T-helper 1 cell (primary cell): ENCODE data around the gene AMBRA1.
A peak's percentile ranks its signal among the peaks of the same experiment; 100 is the strongest.
"Not testable (repeated sequence)": the region's sequence is repeated elsewhere in the genome, so short reads cannot be mapped to it uniquely, and the experiment has no call there.

Source experiments
- DNase-seq, 5 donors: peaks; one replicate each; pipeline ENCODE4 v3.0.0-alpha.2; 2012 to 2020

The AMBRA1 gene

GRCh38 chr11:46378811-46379481, 214.9 kb downstream of the AMBRA1 start:
- no peak for DNase-seq

GRCh38 chr11:46378296-46378695, 215.5 kb downstream of the AMBRA1 start:
- DNase-seq = no peak

GRCh38 chr11:46377831-46378230, 216.0 kb downstream of the AMBRA1 start:
- DNase-seq = no peak

- DNase-seq = no peak
Measured at GRCh38 chr11:46377290-46377689, 216.5 kb downstream of the AMBRA1 start.

GRCh38 chr11:46376258-46377050, 217.4 kb downstream of the AMBRA1 start:
- DNase-seq = no peak

GRCh38 chr11:46375392-46376101, 218.3 kb downstream of the AMBRA1 start:
- no peak for DNase-seq

GRCh38 chr11:46374815-46375214, 219.0 kb downstream of the AMBRA1 start:
- no peak for DNase-seq

- no peak for DNase-seq
Measured at GRCh38 chr11:46373787-46374740, 219.8 kb downstream of the AMBRA1 start.

GRCh38 chr11:46372501-46372900, 221.3 kb downstream of the AMBRA1 start:
- not testable (repeated sequence) for DNase-seq

GRCh38 chr11:46372086-46372485, 221.7 kb downstream of the AMBRA1 start:
- DNase-seq = no peak

- DNase-seq = not testable (repeated sequence)
Measured at GRCh38 chr11:46371262-46371661, 222.6 kb downstream of the AMBRA1 start.

GRCh38 chr11:46370253-46370652, 223.6 kb downstream of the AMBRA1 start:
- DNase-seq = no peak

GRCh38 chr11:46369458-46370152, 224.2 kb downstream of the AMBRA1 start:
- peak in 2 of 5 donors; percentile 40 to 43 for DNase-seq

- no peak for DNase-seq
Measured at GRCh38 chr11:46367916-46368267, 225.9 kb downstream of the AMBRA1 start.

- DNase-seq = peak; percentile 40 to 70 (median 66)
Measured at GRCh38 chr11:46367244-46367915, 226.4 kb downstream of the AMBRA1 start.

GRCh38 chr11:46366661-46367161, 227.1 kb downstream of the AMBRA1 start:
- DNase-seq = no peak

GRCh38 chr11:46366260-46366659, 227.6 kb downstream of the AMBRA1 start:
- no peak for DNase-seq

- no peak for DNase-seq
Measured at GRCh38 chr11:46364791-46365190, 229.0 kb downstream of the AMBRA1 start.

GRCh38 chr11:46364056-46364455, 229.8 kb downstream of the AMBRA1 start:
- DNase-seq = no peak

GRCh38 chr11:46363455-46364005, 230.3 kb downstream of the AMBRA1 start:
- DNase-seq = no peak

GRCh38 chr11:46363031-46363407, 230.8 kb downstream of the AMBRA1 start:
- no peak for DNase-seq
